ENCODE measurements around the gene TUBA8.
"Not testable (repeated sequence)": the region's sequence is repeated elsewhere in the genome, so short reads cannot be mapped to it uniquely, and the experiment has no call there.

Gene TUBA8

GRCh38 chr22:18105981-18106380 lies 4.6 kb upstream of the TUBA8 start:
- not testable (repeated sequence) for DNase-seq (ENCODE audit: low read depth in 3 of 3)

- DNase-seq (ENCODE audit: low read depth in 3 of 3): not testable (repeated sequence)
Observed at GRCh38 chr22:18106550-18107341, 3.9 kb upstream of the TUBA8 start.

- no peak for DNase-seq (ENCODE audit: low read depth in 3 of 3)
Observed at GRCh38 chr22:18108187-18108586, 2.4 kb upstream of the TUBA8 start.

GRCh38 chr22:18109410-18110193 lies 1.0 kb upstream of the TUBA8 start:
- DNase-seq (ENCODE audit: low read depth in 3 of 3): no peak

- DNase-seq (ENCODE audit: low read depth in 3 of 3): no peak
Observed at GRCh38 chr22:18110954-18111758, 547 bp downstream of the TUBA8 start.

- no peak for DNase-seq (ENCODE audit: low read depth in 3 of 3)
Observed at GRCh38 chr22:18111759-18112330, 1.2 kb downstream of the TUBA8 start.

- DNase-seq (ENCODE audit: low read depth in 3 of 3): no peak
Observed at GRCh38 chr22:18112440-18112839, 1.8 kb downstream of the TUBA8 start.

- DNase-seq (ENCODE audit: low read depth in 3 of 3): no peak
Observed at GRCh38 chr22:18113680-18114394, 3.2 kb downstream of the TUBA8 start.

- DNase-seq (ENCODE audit: low read depth in 3 of 3): no peak
Observed at GRCh38 chr22:18114495-18114894, 3.9 kb downstream of the TUBA8 start.

GRCh38 chr22:18114976-18115652 lies 4.5 kb downstream of the TUBA8 start:
- no peak for DNase-seq (ENCODE audit: low read depth in 3 of 3)

GRCh38 chr22:18115906-18116371 lies 5.3 kb downstream of the TUBA8 start:
- no peak for DNase-seq (ENCODE audit: low read depth in 3 of 3)

- no peak for DNase-seq (ENCODE audit: low read depth in 3 of 3)
Observed at GRCh38 chr22:18116634-18117033, 6.0 kb downstream of the TUBA8 start.

GRCh38 chr22:18118345-18118915 lies 7.8 kb downstream of the TUBA8 start:
- no peak for DNase-seq (ENCODE audit: low read depth in 3 of 3)

GRCh38 chr22:18119409-18120110 lies 9.0 kb downstream of the TUBA8 start:
- DNase-seq (ENCODE audit: low read depth in 3 of 3): no peak

- DNase-seq (ENCODE audit: low read depth in 3 of 3): no peak
Observed at GRCh38 chr22:18120857-18121256, 10.2 kb downstream of the TUBA8 start.

- no peak for DNase-seq (ENCODE audit: low read depth in 3 of 3)
Observed at GRCh38 chr22:18121506-18121905, 10.9 kb downstream of the TUBA8 start.

GRCh38 chr22:18121954-18122554 lies 11.4 kb downstream of the TUBA8 start:
- no peak for DNase-seq (ENCODE audit: low read depth in 3 of 3)

GRCh38 chr22:18123476-18124025 lies 12.9 kb downstream of the TUBA8 start:
- DNase-seq (ENCODE audit: low read depth in 3 of 3): not testable (repeated sequence)

- no peak for DNase-seq (ENCODE audit: low read depth in 3 of 3)
Observed at GRCh38 chr22:18126606-18127005, 16.0 kb downstream of the TUBA8 start.
